Fibroblast of pulmonary artery (primary cell): ENCODE data around the gene AGPAT3.
A peak's percentile ranks its signal among the peaks of the same experiment; 100 is the strongest.

Source experiments
- DNase-seq: peaks from one replicate; pipeline ENCODE4 v3.0.0-alpha.2; 2010; ENCODE audit warnings: low read depth
- H3K4me3 ChIP-seq: replicated peaks from 2 replicates; pipeline ENCODE4 v1.5.1; 2011; ENCODE audit warnings: low read depth, mild to moderate bottlenecking, control low read depth, low read length, moderate library complexity
- CTCF ChIP-seq: IDR thresholded peaks from 2 replicates; pipeline ENCODE4 v1.5.1; 2011; ENCODE audit warnings: mild to moderate bottlenecking, control low read depth, low read length, inconsistent platforms; ENCODE audit errors: missing control alignments

The AGPAT3 gene

GRCh38 chr21:44011123-44011522 is 146.1 kb downstream of the AGPAT3 start:
- no peak for TF ChIP-seq CTCF
- peak overlapping the region; percentile 69 for H3K4me3 ChIP-seq
- DNase-seq: no peak

- TF ChIP-seq CTCF: no peak
- H3K4me3 ChIP-seq: peak within 1 kb of the TSS; percentile 71
- peak; percentile 82 for DNase-seq
These were observed 146.8 kb downstream of the AGPAT3 start, which contains the start of gene TRAPPC10 for GRCh38 chr21:44011579-44012473. Gene TRAPPC10 (plus strand): TSS chr21:44012309. CDS start chr21:44012494, 185 bp downstream.

GRCh38 chr21:44012474-44013379 is 147.7 kb downstream of the AGPAT3 start:
- DNase-seq: peak; percentile 33

GRCh38 chr21:44013380-44014088 is 148.5 kb downstream of the AGPAT3 start:
- H3K4me3 ChIP-seq: peak overlapping the region; percentile 71
- TF ChIP-seq CTCF: no peak
- DNase-seq: no peak

More at GRCh38 chr21:44012474-44013379, 147.7 kb downstream of the AGPAT3 start:
- TF ChIP-seq CTCF: no peak
- H3K4me3 ChIP-seq: peak overlapping the region; percentile 71

- no peak overlapping the region for H3K4me3 ChIP-seq
These were observed 152.6 kb downstream of the AGPAT3 start for GRCh38 chr21:44017601-44018000.

More at GRCh38 chr21:44017601-44018000, 152.6 kb downstream of the AGPAT3 start:
- DNase-seq: no peak
- no peak for TF ChIP-seq CTCF
